ENCODE data around the gene PCDHGA9.
"Not testable (repeated sequence)": the region's sequence is repeated elsewhere in the genome, so short reads cannot be mapped to it uniquely, and the experiment has no call there.

PCDHGA9 gene

GRCh38 chr5:141427783-141428426 lies 25.3 kb downstream of the PCDHGA9 start:
- no peak for TF ChIP-seq CTCF (IDR thresholded peaks at IDR 0.05; ENCODE audit: control extremely low read depth, extremely low read depth, low read depth, missing control alignments)
- DNase-seq (ENCODE audit: extremely low spot score) = no peak
- ChIA-PET CTCF (interaction anchor here (0.8 to 4.7 kb wide), 6 partner anchors 10 to 139 kb away, joined by 3 to 24 read pairs (median 6); partner anchors contain the start of genes PCDHGB6 and PCDHGB7), POLR2A (no interaction called here)

- ChIA-PET CTCF (interaction anchor here (1.0 to 4.7 kb wide), 18 partner anchors 9 to 188 kb away, joined by 3 to 24 read pairs (median 4); partner anchors contain the start of genes DIAPH1, PCDHGA10, PCDHGA11 and PCDHGA3), POLR2A (no interaction called here)
- DNase-seq (ENCODE audit: extremely low spot score) = peak; percentile 85
- TF ChIP-seq CTCF (IDR thresholded peaks at IDR 0.05; ENCODE audit: control extremely low read depth, extremely low read depth, low read depth, missing control alignments) = peak; percentile 9
Measured at GRCh38 chr5:141430332-141431113, 27.9 kb downstream of the PCDHGA9 start, which contains the start of gene PCDHGA12. TSS of gene PCDHGA12 (plus strand) at chr5:141430507. CDS start at chr5:141430760, 253 bp downstream.

GRCh38 chr5:141431286-141431685 lies 28.7 kb downstream of the PCDHGA9 start:
- ChIA-PET CTCF (interaction anchor here (1.3 to 4.7 kb wide), 13 partner anchors 10 to 135 kb away, joined by 3 to 24 read pairs (median 9); partner anchors contain the start of genes PCDHGA10, PCDHGA11, PCDHGA3 and PCDHGB7), POLR2A (no interaction called here)
- TF ChIP-seq CTCF (IDR thresholded peaks at IDR 0.05; ENCODE audit: control extremely low read depth, extremely low read depth, low read depth, missing control alignments) = no peak
- peak; percentile 54 for DNase-seq (ENCODE audit: extremely low spot score)

- POLR2A ChIA-PET; DNase-seq (ENCODE audit: extremely low spot score); CTCF ChIA-PET: not testable (repeated sequence)
Measured at GRCh38 chr5:141432308-141432707, 29.7 kb downstream of the PCDHGA9 start.

- CTCF ChIA-PET; DNase-seq (ENCODE audit: extremely low spot score); POLR2A ChIA-PET: not testable (repeated sequence)
Measured at GRCh38 chr5:141432726-141433125, 30.1 kb downstream of the PCDHGA9 start.

- CTCF ChIA-PET = interaction anchor here (0.8 to 1.4 kb wide), 2 partner anchors 13 to 26 kb away, joined by 4 read pairs; partner anchors contain the start of genes PCDHGA11 and PCDHGB6
- no peak for DNase-seq (ENCODE audit: extremely low spot score)
- no peak for TF ChIP-seq CTCF (IDR thresholded peaks at IDR 0.05; ENCODE audit: control extremely low read depth, extremely low read depth, low read depth, missing control alignments)
- POLR2A ChIA-PET = no interaction called here
Measured at GRCh38 chr5:141434006-141434405, 31.4 kb downstream of the PCDHGA9 start.

GRCh38 chr5:141437221-141437620 lies 34.6 kb downstream of the PCDHGA9 start:
- CTCF ChIA-PET = interaction anchor here (1.2 to 1.6 kb wide), 4 partner anchors 16 to 127 kb away, joined by 3 to 5 read pairs (median 4); partner anchors contain the start of genes PCDHGA10 and PCDHGA11
- DNase-seq (ENCODE audit: extremely low spot score) = no peak
- POLR2A ChIA-PET = no interaction called here
- no peak for TF ChIP-seq CTCF (IDR thresholded peaks at IDR 0.05; ENCODE audit: control extremely low read depth, extremely low read depth, low read depth, missing control alignments)

Measured in GM10248 (cell line).